ENCODE data around the gene TAF4.

- no peak for TF ChIP-seq CTCF (IDR thresholded peaks at IDR 0.05; ENCODE audit: poor library complexity, severe bottlenecking)
- no peak for TF ChIP-seq POLR2AphosphoS5 (IDR thresholded peaks at IDR 0.05)
Observed at GRCh38 chr20:62030834-62031434, 34.7 kb downstream of the TAF4 start.
